Peyer's patch (tissue), 4 donors: ENCODE data around the gene GFAP. TPM values are rescaled to one million over a fixed set of nuclear protein-coding genes. Genes with fewer than 3 reads are reported as not detected.
A peak's percentile ranks its signal among the peaks of the same experiment; 100 is the strongest.

Experiments used
- DNase-seq, 3 donors: peaks; one replicate each; pipeline ENCODE4 v3.0.0-alpha.2; 2017 to 2019
- H3K27ac ChIP-seq, 4 donors: fragments of 200-600 bp; sonication (generic); one replicate each; pipeline ENCODE4 v1.5.1; 2016 to 2019
- H3K27me3 ChIP-seq, 2 donors: fragments of 200-600 bp; sonication (generic); one replicate each; pipeline ENCODE4 v1.5.1; 2019
- H3K36me3 ChIP-seq, 3 donors: fragments of 200-600 bp; sonication (generic); one replicate each; pipeline ENCODE4 v1.5.1; 2016 to 2019
- H3K4me1 ChIP-seq, 4 donors: fragments of 200-600 bp; sonication (generic); one replicate each; pipeline ENCODE4 v1.5.1; 2016 to 2019
- H3K4me3 ChIP-seq, 4 donors: fragments of 200-600 bp; sonication (generic); 1 replicate in 3 of 4; 2 replicates in 1 of 4; pipeline ENCODE4 v1.5.1; 2016 to 2019; ENCODE audit warnings: mild to moderate bottlenecking in 1 of 4
- H3K9me3 ChIP-seq, 4 donors: fragments of 200-600 bp; sonication (generic); one replicate each; pipeline ENCODE4 v1.5.1; 2016 to 2019; ENCODE audit warnings: mild to moderate bottlenecking in 1 of 4
- CTCF ChIP-seq, 6 experiments: fragments of 450-650 bp in 4 of 6; fragments of 200-600 bp in 2 of 6; sonication (generic) in 1 of 6; IDR thresholded peaks; one replicate each; pipeline ENCODE4 v1.5.1; 2017 to 2019; ENCODE audit warnings: antibody characterized with exemption in 6 of 6, mild to moderate bottlenecking in 3 of 6, moderate library complexity in 1 of 6
- POLR2A ChIP-seq, 2 donors: fragments of 450-650 bp; IDR thresholded peaks; one replicate each; pipeline ENCODE4 v1.5.1; 2017; ENCODE audit warnings: antibody characterized with exemption in 2 of 2, mild to moderate bottlenecking in 2 of 2, moderate library complexity in 2 of 2
- total RNA-seq, 4 donors: library from RNA; depleted of rRNA; stranded (reverse); fragments of >200 nt; gene quantifications; one replicate each; pipeline ENCODE4 v1.1.0, GENCODE V29; 2016

The GFAP gene
- total RNA-seq, 4 donors from 2014 or later, result not detected

GRCh38 chr17:44921122-44921882, 6.0 kb upstream of the GFAP start:
- Histone ChIP-seq H3K9me3 (no peaks in the 10 kb centered on the region), H3K4me1 (no peaks in the 10 kb centered on the region), H3K27me3 (no peaks in the 10 kb centered on the region), H3K36me3 (no peaks in the 10 kb centered on the region), H3K27ac (no peak overlapping the region), H3K4me3 (no peak overlapping the region)
- TF ChIP-seq POLR2A (IDR thresholded peaks at IDR 0.05) (no peak), CTCF (IDR thresholded peaks at IDR 0.05) (no peak)
- DNase-seq, result peak in 2 of 3 donors; percentile 42 to 54

GRCh38 chr17:44920565-44920940, 5.3 kb upstream of the GFAP start:
- TF ChIP-seq POLR2A (IDR thresholded peaks at IDR 0.05) (no peak), CTCF (IDR thresholded peaks at IDR 0.05) (no peak)
- H3K36me3 ChIP-seq, result no peaks in the 10 kb centered on the region
- DNase-seq, result peak in 2 of 3 donors; percentile 34 to 43

GRCh38 chr17:44919885-44920564, 4.7 kb upstream of the GFAP start:
- no peaks in the 10 kb centered on the region for H3K9me3 ChIP-seq
- DNase-seq, result peak; percentile 72 to 89 (median 77)
- H3K4me1 ChIP-seq, result no peaks in the 10 kb centered on the region
- no peak overlapping the region for H3K27ac ChIP-seq
- no peak overlapping the region for H3K4me3 ChIP-seq
- no peaks in the 10 kb centered on the region for H3K27me3 ChIP-seq
- TF ChIP-seq POLR2A (IDR thresholded peaks at IDR 0.05) (no peak), CTCF (IDR thresholded peaks at IDR 0.05) (peak; percentile 44 to 89 (median 80))
- H3K36me3 ChIP-seq, result no peaks in the 10 kb centered on the region

More at GRCh38 chr17:44920565-44920940, 5.3 kb upstream of the GFAP start:
- Histone ChIP-seq H3K9me3 (no peaks in the 10 kb centered on the region), H3K4me3 (no peak overlapping the region), H3K4me1 (no peaks in the 10 kb centered on the region), H3K27ac (no peak overlapping the region), H3K27me3 (no peaks in the 10 kb centered on the region)

GRCh38 chr17:44919411-44919810, 4.1 kb upstream of the GFAP start:
- no peak for DNase-seq
- H3K9me3 ChIP-seq, result no peaks in the 10 kb centered on the region
- no peaks in the 10 kb centered on the region for H3K36me3 ChIP-seq
- H3K4me1 ChIP-seq, result no peaks in the 10 kb centered on the region
- H3K27me3 ChIP-seq, result no peaks in the 10 kb centered on the region
- TF ChIP-seq POLR2A (IDR thresholded peaks at IDR 0.05) (no peak), CTCF (IDR thresholded peaks at IDR 0.05) (no peak)
- no peak overlapping the region for H3K27ac ChIP-seq
- no peak overlapping the region for H3K4me3 ChIP-seq

- peak in 1 of 3 donors; percentile 16 for DNase-seq
- Histone ChIP-seq H3K4me1 (no peaks in the 10 kb centered on the region), H3K36me3 (no peaks in the 10 kb centered on the region), H3K9me3 (no peaks in the 10 kb centered on the region), H3K27me3 (no peaks in the 10 kb centered on the region), H3K27ac (no peak overlapping the region), H3K4me3 (no peak overlapping the region)
- TF ChIP-seq POLR2A (IDR thresholded peaks at IDR 0.05) (no peak), CTCF (IDR thresholded peaks at IDR 0.05) (no peak)
Measured at GRCh38 chr17:44918006-44918405, 2.7 kb upstream of the GFAP start.
